Liver (tissue), 9 donors: ENCODE data around the gene NMD3. TPM values are rescaled to one million over a fixed set of nuclear protein-coding genes. Genes with fewer than 3 reads are reported as not detected.

Experiments used
- DNase-seq: peaks from one replicate; pipeline ENCODE4 v3.0.0-alpha.2; 2017; ENCODE audit warnings: low spot score
- H3K27ac ChIP-seq, 2 donors: one replicate each; pipeline ENCODE4 v1.7.0; 2013; ENCODE audit warnings: inconsistent platforms in 2 of 2, low read length in 2 of 2, control low read depth in 1 of 2, low read depth in 1 of 2, mild to moderate bottlenecking in 1 of 2
- H3K27me3 ChIP-seq, 4 donors: one replicate each; pipeline versions ENCODE4 v1.6.1 to v1.7.0; 2013; ENCODE audit warnings: low read length in 3 of 4, inconsistent platforms in 1 of 4, mild to moderate bottlenecking in 1 of 4, moderate library complexity in 1 of 4; ENCODE audit not compliant: control insufficient read depth in 4 of 4, insufficient read depth in 4 of 4
- H3K36me3 ChIP-seq, 4 donors: one replicate each; pipeline versions ENCODE4 v1.6.1 to v1.7.0; 2013; ENCODE audit warnings: low read length in 3 of 4, mild to moderate bottlenecking in 3 of 4, low read depth in 1 of 4, moderate library complexity in 1 of 4; ENCODE audit not compliant: control insufficient read depth in 4 of 4, insufficient read depth in 3 of 4
- H3K4me1 ChIP-seq, 4 donors: one replicate each; pipeline versions ENCODE4 v1.6.1 to v1.7.0; 2013; ENCODE audit warnings: low read length in 3 of 4, mild to moderate bottlenecking in 3 of 4, moderate library complexity in 1 of 4; ENCODE audit not compliant: control insufficient read depth in 4 of 4, insufficient read depth in 4 of 4
- H3K4me3 ChIP-seq, 3 donors: one replicate each; pipeline versions ENCODE4 v1.6.1 to v1.7.0; 2013; ENCODE audit warnings: low read length in 3 of 3, control low read depth in 1 of 3, low read depth in 1 of 3, mild to moderate bottlenecking in 1 of 3
- H3K9ac ChIP-seq, 2 donors: one replicate each; pipeline ENCODE4 v1.7.0; 2013; ENCODE audit warnings: low read length in 2 of 2, mild to moderate bottlenecking in 2 of 2, moderate library complexity in 2 of 2, control low read depth in 1 of 2, low read depth in 1 of 2
- H3K9me3 ChIP-seq, 4 donors: one replicate each; pipeline versions ENCODE4 v1.6.1 to v1.7.0; 2013; ENCODE audit warnings: low read length in 3 of 4; ENCODE audit not compliant: control insufficient read depth in 4 of 4
- EGR1 ChIP-seq, 2 donors: IDR thresholded peaks; 2 replicates each; pipeline ENCODE4 v1.6.1; 2016 to 2018; ENCODE audit warnings: antibody characterized with exemption in 2 of 2, low read depth in 2 of 2
- FOXA1 ChIP-seq: IDR thresholded peaks from 2 replicates; pipeline ENCODE4 v1.6.1; 2016; ENCODE audit warnings: antibody characterized with exemption
- FOXA2 ChIP-seq: IDR thresholded peaks from 2 replicates; pipeline ENCODE4 v1.6.1; 2016; ENCODE audit warnings: antibody characterized with exemption
- GABPA ChIP-seq, 2 donors: IDR thresholded peaks in 1 of 2; conservative IDR thresholded peaks in 1 of 2; 2 replicates each; pipeline ENCODE4 v1.6.1; 2016; ENCODE audit warnings: antibody characterized with exemption in 2 of 2, mild to moderate bottlenecking in 1 of 2, moderate library complexity in 1 of 2
- HNF4A ChIP-seq, 2 donors: conservative IDR thresholded peaks; 2 replicates each; pipeline ENCODE4 v1.6.1; 2016; ENCODE audit warnings: antibody characterized with exemption in 2 of 2, mild to moderate bottlenecking in 2 of 2
- HNF4G ChIP-seq: IDR thresholded peaks from 2 replicates; pipeline ENCODE4 v1.6.1; 2016; ENCODE audit warnings: antibody characterized with exemption
- JUND ChIP-seq, 2 donors: IDR thresholded peaks; 2 replicates each; pipeline ENCODE4 v1.6.1; 2016; ENCODE audit warnings: antibody characterized with exemption in 2 of 2
- NR2F2 ChIP-seq: IDR thresholded peaks from 2 replicates; pipeline ENCODE4 v1.6.1; 2016; ENCODE audit warnings: antibody characterized with exemption
- RAD21 ChIP-seq, 2 donors: IDR thresholded peaks; 2 replicates each; pipeline ENCODE4 v1.6.1; 2016; ENCODE audit warnings: antibody characterized with exemption in 2 of 2, mild to moderate bottlenecking in 2 of 2
- RXRA ChIP-seq, 2 donors: IDR thresholded peaks; 2 replicates each; pipeline ENCODE4 v1.6.1; 2017 to 2018; ENCODE audit warnings: antibody characterized with exemption in 2 of 2, mild to moderate bottlenecking in 1 of 2
- SP1 ChIP-seq: IDR thresholded peaks from 2 replicates; pipeline ENCODE4 v1.6.1; 2018; ENCODE audit warnings: antibody characterized with exemption, mild to moderate bottlenecking
- TAF1 ChIP-seq: conservative IDR thresholded peaks from 2 replicates; pipeline ENCODE4 v1.6.1; 2016; ENCODE audit warnings: antibody characterized with exemption, mild to moderate bottlenecking
- YY1 ChIP-seq: IDR thresholded peaks from 2 replicates; pipeline ENCODE4 v1.6.1; 2016; ENCODE audit warnings: antibody characterized with exemption, mild to moderate bottlenecking
- WGBS: extraction: QIAGEN DNeasy Blood & Tissue Kit; methylation state at CpG from one replicate; pipeline ENCODE4 v1.1.7; 2013; 5-methylcytosine and 5-hydroxymethylcytosine counted together
- polyA plus RNA-seq, 2 donors: library from polyadenylated mRNA; stranded (reverse) in 1 of 2; unstranded in 1 of 2; fragments of 200-250 nt in 1 of 2; fragments of >200 nt in 1 of 2; fragmentation: Nextera tagmentation in 1 of 2; extraction: Ambion mirVana in 1 of 2; gene quantifications; one replicate each; pipeline versions ENCODE4 v1.2.1 to v1.2.3, GENCODE V29; 2013 to 2015
- total RNA-seq, 2 donors: library from RNA; depleted of rRNA; stranded (reverse); fragments of >200 nt; gene quantifications; one replicate each; pipeline ENCODE4 v1.2.3, GENCODE V29; 2014
- TF ChIP-seq, protein P1 (sequence below): IDR thresholded peaks from 2 replicates; pipeline ENCODE4 v1.6.1; 2016; ENCODE audit warnings: antibody characterized with exemption
- TF ChIP-seq, protein P2 (sequence below): IDR thresholded peaks from 2 replicates; pipeline ENCODE4 v1.6.1; 2016; ENCODE audit warnings: antibody characterized with exemption
- TF ChIP-seq, protein P3 (sequence below): IDR thresholded peaks from 2 replicates; pipeline ENCODE4 v1.6.1; 2016; ENCODE audit warnings: antibody characterized with exemption
- TF ChIP-seq, protein P4 (sequence below): fragments of 150-350 bp; IDR thresholded peaks from 2 replicates; pipeline ENCODE4 v1.5.1; 2017; ENCODE audit warnings: improper control_type of control experiment, low read depth, low read length; ENCODE audit not compliant: missing input control
- TF ChIP-seq, protein P5 (sequence below): IDR thresholded peaks from 2 replicates; pipeline ENCODE4 v1.6.1; 2016; ENCODE audit warnings: antibody characterized with exemption, mild to moderate bottlenecking
- donor health status: healthy.
- donor health status: healthy.
- donor health status: healthy.
- donor health status: healthy.
- donor health status: healthy.

NMD3 gene
- total and polyA plus RNA-seq, 4 donors: 19.9 to 58.7 (median 36.6) TPM

DNA sequence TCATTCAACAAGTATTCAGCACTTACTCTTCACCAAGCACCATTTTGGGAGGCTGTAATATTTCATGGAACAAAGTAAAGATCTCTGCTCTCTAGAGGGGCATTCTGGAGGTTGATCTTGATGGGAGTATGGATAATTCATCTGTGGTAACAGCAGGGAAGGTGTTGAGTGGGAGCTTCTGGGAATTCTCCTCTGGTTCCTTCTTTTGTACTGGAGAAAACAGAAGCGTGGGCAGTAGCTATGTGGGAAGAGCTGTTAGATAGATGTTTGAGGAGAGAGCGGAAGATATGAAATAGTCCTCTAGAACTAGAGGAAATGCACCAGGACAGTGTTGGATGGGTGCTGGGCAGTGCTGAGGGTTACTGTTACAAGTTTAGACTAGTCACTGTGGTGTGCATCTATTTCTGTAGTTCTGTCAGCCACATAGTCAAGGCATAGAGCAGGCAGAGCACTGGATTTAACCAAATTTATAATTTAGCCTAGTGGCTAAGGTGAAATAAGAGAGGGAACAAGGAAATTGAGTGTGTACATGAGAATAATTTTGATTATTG is 9.6 kb downstream of the NMD3 start:
- TF ChIP-seq GABPA (IDR thresholded peaks at IDR 0.05 in 1 of 2, conservative IDR thresholded peaks at IDR 0.05 in 1 of 2) (no peak), JUND (IDR thresholded peaks at IDR 0.05) (no peak), YY1 (no peak), RAD21 (IDR thresholded peaks at IDR 0.05) (no peak), FOXA2 (no peak), HNF4G (no peak), SP1 (no peak), NR2F2 (no peak), RXRA (IDR thresholded peaks at IDR 0.05) (no peak), TAF1 (no peak)
- TF ChIP-seq, protein P1, sequence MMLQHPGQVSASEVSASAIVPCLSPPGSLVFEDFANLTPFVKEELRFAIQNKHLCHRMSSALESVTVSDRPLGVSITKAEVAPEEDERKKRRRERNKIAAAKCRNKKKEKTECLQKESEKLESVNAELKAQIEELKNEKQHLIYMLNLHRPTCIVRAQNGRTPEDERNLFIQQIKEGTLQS: no peak
- TF ChIP-seq, protein P2, sequence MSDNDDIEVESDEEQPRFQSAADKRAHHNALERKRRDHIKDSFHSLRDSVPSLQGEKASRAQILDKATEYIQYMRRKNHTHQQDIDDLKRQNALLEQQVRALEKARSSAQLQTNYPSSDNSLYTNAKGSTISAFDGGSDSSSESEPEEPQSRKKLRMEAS: no peak
- TF ChIP-seq, protein P3, sequence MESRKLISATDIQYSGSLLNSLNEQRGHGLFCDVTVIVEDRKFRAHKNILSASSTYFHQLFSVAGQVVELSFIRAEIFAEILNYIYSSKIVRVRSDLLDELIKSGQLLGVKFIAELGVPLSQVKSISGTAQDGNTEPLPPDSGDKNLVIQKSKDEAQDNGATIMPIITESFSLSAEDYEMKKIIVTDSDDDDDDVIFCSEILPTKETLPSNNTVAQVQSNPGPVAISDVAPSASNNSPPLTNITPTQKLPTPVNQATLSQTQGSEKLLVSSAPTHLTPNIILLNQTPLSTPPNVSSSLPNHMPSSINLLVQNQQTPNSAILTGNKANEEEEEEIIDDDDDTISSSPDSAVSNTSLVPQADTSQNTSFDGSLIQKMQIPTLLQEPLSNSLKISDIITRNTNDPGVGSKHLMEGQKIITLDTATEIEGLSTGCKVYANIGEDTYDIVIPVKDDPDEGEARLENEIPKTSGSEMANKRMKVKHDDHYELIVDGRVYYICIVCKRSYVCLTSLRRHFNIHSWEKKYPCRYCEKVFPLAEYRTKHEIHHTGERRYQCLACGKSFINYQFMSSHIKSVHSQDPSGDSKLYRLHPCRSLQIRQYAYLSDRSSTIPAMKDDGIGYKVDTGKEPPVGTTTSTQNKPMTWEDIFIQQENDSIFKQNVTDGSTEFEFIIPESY: no peak
- TF ChIP-seq, protein P4, sequence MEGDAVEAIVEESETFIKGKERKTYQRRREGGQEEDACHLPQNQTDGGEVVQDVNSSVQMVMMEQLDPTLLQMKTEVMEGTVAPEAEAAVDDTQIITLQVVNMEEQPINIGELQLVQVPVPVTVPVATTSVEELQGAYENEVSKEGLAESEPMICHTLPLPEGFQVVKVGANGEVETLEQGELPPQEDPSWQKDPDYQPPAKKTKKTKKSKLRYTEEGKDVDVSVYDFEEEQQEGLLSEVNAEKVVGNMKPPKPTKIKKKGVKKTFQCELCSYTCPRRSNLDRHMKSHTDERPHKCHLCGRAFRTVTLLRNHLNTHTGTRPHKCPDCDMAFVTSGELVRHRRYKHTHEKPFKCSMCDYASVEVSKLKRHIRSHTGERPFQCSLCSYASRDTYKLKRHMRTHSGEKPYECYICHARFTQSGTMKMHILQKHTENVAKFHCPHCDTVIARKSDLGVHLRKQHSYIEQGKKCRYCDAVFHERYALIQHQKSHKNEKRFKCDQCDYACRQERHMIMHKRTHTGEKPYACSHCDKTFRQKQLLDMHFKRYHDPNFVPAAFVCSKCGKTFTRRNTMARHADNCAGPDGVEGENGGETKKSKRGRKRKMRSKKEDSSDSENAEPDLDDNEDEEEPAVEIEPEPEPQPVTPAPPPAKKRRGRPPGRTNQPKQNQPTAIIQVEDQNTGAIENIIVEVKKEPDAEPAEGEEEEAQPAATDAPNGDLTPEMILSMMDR: no peak
- no peak overlapping the region for H3K4me3 ChIP-seq
- no peaks in the 10 kb centered on the region for H3K27me3 ChIP-seq
- no peak for DNase-seq
- H3K36me3 ChIP-seq: peaks cover 8 to 57% (median 28%) of the 10 kb centered on the region in 4 donors
- no peaks in the 10 kb centered on the region for H3K9me3 ChIP-seq
- H3K9ac ChIP-seq: no peak overlapping the region
- no peak overlapping the region for H3K27ac ChIP-seq
- 97% methylated on average over 2 of the region's 2 CpGs for WGBS
- H3K4me1 ChIP-seq: peaks cover 3 to 24% (median 8%) of the 10 kb centered on the region in 4 donors

DNA sequence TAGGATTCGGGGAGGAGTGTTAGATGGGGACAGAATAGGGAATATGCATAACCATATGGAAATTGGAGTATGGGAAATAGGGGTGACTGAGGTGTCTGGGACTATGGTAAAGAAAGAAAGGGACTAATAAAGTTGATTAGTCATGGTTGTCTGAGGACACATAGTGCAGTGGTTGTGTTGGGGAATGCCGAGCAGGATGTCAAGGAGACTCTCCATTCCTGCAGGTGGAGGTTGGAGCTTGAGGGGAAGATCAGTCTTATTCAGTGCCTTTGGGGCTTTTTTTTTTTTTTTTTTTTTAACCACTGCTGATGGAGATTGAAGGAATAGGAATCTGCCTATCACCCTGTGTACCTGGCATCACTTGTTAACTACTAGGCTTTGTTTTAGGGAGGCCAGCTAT is 10.8 kb downstream of the NMD3 start:
- WGBS: 97% methylated on average over 2 of the region's 2 CpGs
- DNase-seq: no peak
- Histone ChIP-seq H3K36me3 (peaks cover 8 to 62% (median 35%) of the 10 kb centered on the region in 4 donors), H3K4me3 (no peak overlapping the region), H3K9me3 (no peaks in the 10 kb centered on the region), H3K9ac (no peak overlapping the region), H3K27me3 (no peaks in the 10 kb centered on the region), H3K27ac (no peak overlapping the region), H3K4me1 (peaks cover under 1 to 13% (median 4%) of the 10 kb centered on the region in 4 donors)
- TF ChIP-seq EGR1 (IDR thresholded peaks at IDR 0.05; ENCODE audit: low read depth in 2 of 2) (no peak), RXRA (IDR thresholded peaks at IDR 0.05) (no peak), HNF4G (no peak), JUND (IDR thresholded peaks at IDR 0.05) (no peak), HNF4A (conservative IDR thresholded peaks at IDR 0.05) (no peak), RAD21 (IDR thresholded peaks at IDR 0.05) (no peak), TAF1 (no peak), SP1 (no peak), FOXA2 (no peak), FOXA1 (no peak), GABPA (IDR thresholded peaks at IDR 0.05 in 1 of 2, conservative IDR thresholded peaks at IDR 0.05 in 1 of 2) (no peak)
- TF ChIP-seq, protein P3: no peak
- TF ChIP-seq, protein P1: no peak
- TF ChIP-seq, protein P5, sequence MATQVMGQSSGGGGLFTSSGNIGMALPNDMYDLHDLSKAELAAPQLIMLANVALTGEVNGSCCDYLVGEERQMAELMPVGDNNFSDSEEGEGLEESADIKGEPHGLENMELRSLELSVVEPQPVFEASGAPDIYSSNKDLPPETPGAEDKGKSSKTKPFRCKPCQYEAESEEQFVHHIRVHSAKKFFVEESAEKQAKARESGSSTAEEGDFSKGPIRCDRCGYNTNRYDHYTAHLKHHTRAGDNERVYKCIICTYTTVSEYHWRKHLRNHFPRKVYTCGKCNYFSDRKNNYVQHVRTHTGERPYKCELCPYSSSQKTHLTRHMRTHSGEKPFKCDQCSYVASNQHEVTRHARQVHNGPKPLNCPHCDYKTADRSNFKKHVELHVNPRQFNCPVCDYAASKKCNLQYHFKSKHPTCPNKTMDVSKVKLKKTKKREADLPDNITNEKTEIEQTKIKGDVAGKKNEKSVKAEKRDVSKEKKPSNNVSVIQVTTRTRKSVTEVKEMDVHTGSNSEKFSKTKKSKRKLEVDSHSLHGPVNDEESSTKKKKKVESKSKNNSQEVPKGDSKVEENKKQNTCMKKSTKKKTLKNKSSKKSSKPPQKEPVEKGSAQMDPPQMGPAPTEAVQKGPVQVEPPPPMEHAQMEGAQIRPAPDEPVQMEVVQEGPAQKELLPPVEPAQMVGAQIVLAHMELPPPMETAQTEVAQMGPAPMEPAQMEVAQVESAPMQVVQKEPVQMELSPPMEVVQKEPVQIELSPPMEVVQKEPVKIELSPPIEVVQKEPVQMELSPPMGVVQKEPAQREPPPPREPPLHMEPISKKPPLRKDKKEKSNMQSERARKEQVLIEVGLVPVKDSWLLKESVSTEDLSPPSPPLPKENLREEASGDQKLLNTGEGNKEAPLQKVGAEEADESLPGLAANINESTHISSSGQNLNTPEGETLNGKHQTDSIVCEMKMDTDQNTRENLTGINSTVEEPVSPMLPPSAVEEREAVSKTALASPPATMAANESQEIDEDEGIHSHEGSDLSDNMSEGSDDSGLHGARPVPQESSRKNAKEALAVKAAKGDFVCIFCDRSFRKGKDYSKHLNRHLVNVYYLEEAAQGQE: no peak
- TF ChIP-seq, protein P2: no peak
- TF ChIP-seq, protein P4: no peak
